ENCODE measurements around the gene MBOAT7. TPM values are rescaled to one million over a fixed set of nuclear protein-coding genes. Genes with fewer than 3 reads are reported as not detected.

Gene MBOAT7
- total RNA-seq, 1 experiment from 2014 or later = 85.6 TPM

GRCh38 chr19:54123682-54124081 is 65.7 kb downstream of the MBOAT7 start:
- Histone ChIP-seq H3K79me2 (ENCODE audit: low read length) (no peaks in the 10 kb centered on the region), H3K36me3 (ENCODE audit: insufficient read depth, low read length) (peaks cover 22% of the 10 kb centered on the region), H3K4me3 (ENCODE audit: low read length) (no peak overlapping the region), H3K9me2 (replicated peaks; ENCODE audit: insufficient read depth, low read length) (no peaks in the 10 kb centered on the region), H3K9ac (ENCODE audit: low read length) (no peak overlapping the region), H3K4me1 (ENCODE audit: low read length) (no peaks in the 10 kb centered on the region), H2AFZ (ENCODE audit: low read length) (no peak overlapping the region), H4K20me1 (ENCODE audit: insufficient read depth, low read depth, low read length) (no peaks in the 10 kb centered on the region), H3K27ac (ENCODE audit: low read length) (no peak overlapping the region), H3K27me3 (ENCODE audit: low read length) (no peaks in the 10 kb centered on the region), H3K4me2 (ENCODE audit: low read depth, low read length, poor library complexity, severe bottlenecking) (no peak overlapping the region), H3K9me3 (ENCODE audit: low read length) (no peaks in the 10 kb centered on the region)
- no peak for DNase-seq

Other genes starting within 250 kb of the MBOAT7 start
- not detected in 2 replicates for gene CACNG8, start 226.6 kb downstream of the MBOAT7 start, total RNA-seq (2014; rRNA removed; shearing (Covaris generic); ENCODE audit: low replicate concordance)
- not detected in 2 replicates for gene CACNG6, start 197.9 kb downstream of the MBOAT7 start, total RNA-seq (2014; rRNA removed; shearing (Covaris generic); ENCODE audit: low replicate concordance)
- not detected in 2 replicates for gene VSTM1, start 125.7 kb downstream of the MBOAT7 start, total RNA-seq (2014; rRNA removed; shearing (Covaris generic); ENCODE audit: low replicate concordance)
- gene TARM1, start 108.2 kb downstream of the MBOAT7 start, total RNA-seq (2014; rRNA removed; shearing (Covaris generic); ENCODE audit: low replicate concordance) = not detected in 2 replicates
- gene OSCAR, start 88.8 kb downstream of the MBOAT7 start, total RNA-seq (2014; rRNA removed; shearing (Covaris generic); ENCODE audit: low replicate concordance) = 0.22 TPM in 1 of 2 replicates, not detected in the other
- gene NDUFA3, start 86.7 kb downstream of the MBOAT7 start, total RNA-seq (2014; rRNA removed; shearing (Covaris generic); ENCODE audit: low replicate concordance) = 79.5 and 105 TPM in 2 replicates
- 21.5 and 39.9 TPM in 2 replicates for gene TFPT, start 73.9 kb downstream of the MBOAT7 start, total RNA-seq (2014; rRNA removed; shearing (Covaris generic); ENCODE audit: low replicate concordance)
- gene PRPF31, start 73.8 kb downstream of the MBOAT7 start, total RNA-seq (2014; rRNA removed; shearing (Covaris generic); ENCODE audit: low replicate concordance) = 25.2 and 61.3 TPM in 2 replicates
- 31.2 and 45.0 TPM in 2 replicates for gene CNOT3, start 51.8 kb downstream of the MBOAT7 start, total RNA-seq (2014; rRNA removed; shearing (Covaris generic); ENCODE audit: low replicate concordance)
- gene LENG1, start 29.9 kb downstream of the MBOAT7 start, total RNA-seq (2014; rRNA removed; shearing (Covaris generic); ENCODE audit: low replicate concordance) = 1.6 and 14.0 TPM in 2 replicates
- gene TMC4, start 16.4 kb downstream of the MBOAT7 start, total RNA-seq (2014; rRNA removed; shearing (Covaris generic); ENCODE audit: low replicate concordance) = 6.2 TPM in 1 of 2 replicates, not detected in the other
- gene TSEN34, start 1.7 kb upstream of the MBOAT7 start, total RNA-seq (2014; rRNA removed; shearing (Covaris generic); ENCODE audit: low replicate concordance) = 28.1 and 39.8 TPM in 2 replicates
- 3,304 and 6,295 TPM in 2 replicates for gene RPS9, start 11.3 kb upstream of the MBOAT7 start, total RNA-seq (2014; rRNA removed; shearing (Covaris generic); ENCODE audit: low replicate concordance)
- gene LILRB3, start 33.4 kb upstream of the MBOAT7 start, total RNA-seq (2014; rRNA removed; shearing (Covaris generic); ENCODE audit: low replicate concordance) = 0.11 TPM in 1 of 2 replicates, not detected in the other
- gene LILRA6, start 53.2 kb upstream of the MBOAT7 start, total RNA-seq (2014; rRNA removed; shearing (Covaris generic); ENCODE audit: low replicate concordance) = not detected in 2 replicates
- not detected in 2 replicates for gene LILRB5, start 67.7 kb upstream of the MBOAT7 start, total RNA-seq (2014; rRNA removed; shearing (Covaris generic); ENCODE audit: low replicate concordance)
- gene LILRB2, start 91.5 kb upstream of the MBOAT7 start, total RNA-seq (2014; rRNA removed; shearing (Covaris generic); ENCODE audit: low replicate concordance) = 0.22 and 0.61 TPM in 2 replicates
- not detected in 2 replicates for gene LILRA5, start 123.6 kb upstream of the MBOAT7 start, total RNA-seq (2014; rRNA removed; shearing (Covaris generic); ENCODE audit: low replicate concordance)
- 0.75 and 10.5 TPM in 2 replicates for gene LILRA4, start 149.6 kb upstream of the MBOAT7 start, total RNA-seq (2014; rRNA removed; shearing (Covaris generic); ENCODE audit: low replicate concordance)
- 0.15 and 0.61 TPM in 2 replicates for gene LAIR1, start 175.4 kb upstream of the MBOAT7 start, total RNA-seq (2014; rRNA removed; shearing (Covaris generic); ENCODE audit: low replicate concordance)
- not detected in 2 replicates for gene TTYH1, start 225.9 kb upstream of the MBOAT7 start, total RNA-seq (2014; rRNA removed; shearing (Covaris generic); ENCODE audit: low replicate concordance)

Data from Karpas-422 (cell line).